GM21360 (cell line): Measurements from ENCODE around the gene LY9.
"Not testable (repeated sequence)": the region's sequence is repeated elsewhere in the genome, so short reads cannot be mapped to it uniquely, and the experiment has no call there.

ENCODE experiments used
- ATAC-seq: cut with Tn5 transposase; IDR thresholded peaks from one replicate; pipeline ENCODE4 v1.9.1; 2021; ENCODE audit warnings: mild to moderate bottlenecking, moderate library complexity; ENCODE audit not compliant: unreplicated experiment

Gene LY9

GRCh38 chr1:160774886-160775719 lies 20.9 kb upstream of the LY9 start:
- no peak for ATAC-seq

GRCh38 chr1:160776178-160776577 lies 19.8 kb upstream of the LY9 start:
- ATAC-seq: no peak

- no peak for ATAC-seq
Measured at GRCh38 chr1:160777486-160778089, 18.4 kb upstream of the LY9 start.

- ATAC-seq: no peak
Measured at GRCh38 chr1:160778976-160779375, 17.0 kb upstream of the LY9 start.

GRCh38 chr1:160779626-160780397 lies 16.2 kb upstream of the LY9 start:
- no peak for ATAC-seq

- ATAC-seq: no peak
Measured at GRCh38 chr1:160780398-160780755, 15.6 kb upstream of the LY9 start.

- no peak for ATAC-seq
Measured at GRCh38 chr1:160781186-160781766, 14.7 kb upstream of the LY9 start.

GRCh38 chr1:160781914-160782689 lies 13.9 kb upstream of the LY9 start:
- peak; percentile 72 for ATAC-seq

- not testable (repeated sequence) for ATAC-seq
Measured at GRCh38 chr1:160782988-160783765, 12.8 kb upstream of the LY9 start.

GRCh38 chr1:160789051-160789701 lies 6.8 kb upstream of the LY9 start:
- ATAC-seq: no peak

GRCh38 chr1:160789702-160790611 lies 6.0 kb upstream of the LY9 start:
- ATAC-seq: peak; percentile 84

GRCh38 chr1:160794376-160794775 lies 1.6 kb upstream of the LY9 start:
- ATAC-seq: no peak

GRCh38 chr1:160797271-160797709 lies 1.3 kb downstream of the LY9 start:
- ATAC-seq: no peak

GRCh38 chr1:160797861-160798273 lies 1.9 kb downstream of the LY9 start:
- no peak for ATAC-seq

- no peak for ATAC-seq
Measured at GRCh38 chr1:160798439-160798838, 2.5 kb downstream of the LY9 start.

- ATAC-seq: no peak
Measured at GRCh38 chr1:160799641-160800040, 3.7 kb downstream of the LY9 start.

GRCh38 chr1:160800142-160800541 lies 4.2 kb downstream of the LY9 start:
- ATAC-seq: no peak
